IMR-90 (cell line): ENCODE data around the gene FNDC4. TPM values are rescaled to one million over a fixed set of nuclear protein-coding genes. Genes with fewer than 3 reads are reported as not detected.

ENCODE experiments used
- ATAC-seq: fragments of 200-7000 bp; cut with Tn5 transposase; 2 replicates; pipeline ENCODE4 v1.9.1; 2020; ENCODE audit warnings: low read depth, mild to moderate bottlenecking, moderate library complexity
- BruUV-seq: library from RNA; stranded (reverse); fragments of 400-500 nt; replicated peaks from 2 replicates; lab custom pipeline; 2021; lab: Mats Ljungman, UMichigan
- CTCF ChIA-PET: fragments of 300-600 bp; formaldehyde crosslinking; extraction: SDS; loops from one replicate; lab custom pipeline; 2021; ENCODE audit warnings: antibody characterized with exemption; lab: Yijun Ruan, JAX
- POLR2A ChIA-PET: fragments of 300-600 bp; sonication (Branson Sonifier 250); formaldehyde crosslinking; loops from one replicate; lab custom pipeline; 2022; ENCODE audit warnings: antibody characterized with exemption; ENCODE audit not compliant: unreplicated experiment; lab: Charles Lee
- DNase-seq: peaks from one replicate; pipeline ENCODE4 v3.0.0; 2013
- H2AFZ ChIP-seq: replicated peaks from 2 replicates; pipeline ENCODE3; 2013; ENCODE audit warnings: low read length, mild to moderate bottlenecking; ENCODE audit not compliant: poor library complexity
- H2AK5ac ChIP-seq: 2 replicates; pipeline ENCODE4 v1.6.1; 2013; ENCODE audit warnings: low read depth, low read length, inconsistent platforms
- H2AK9ac ChIP-seq: replicated peaks from 2 replicates; pipeline ENCODE3; 2013; ENCODE audit warnings: mild to moderate bottlenecking, low read depth, low read length, moderate library complexity; ENCODE audit not compliant: poor library complexity
- H2BK120ac ChIP-seq: 2 replicates; pipeline ENCODE4 v1.6.1; 2013; ENCODE audit warnings: low read depth, low read length, inconsistent platforms
- H2BK15ac ChIP-seq: 3 replicates; pipeline ENCODE4 v1.6.1; 2013; ENCODE audit warnings: low read depth, low read length, inconsistent platforms
- H2BK20ac ChIP-seq: 2 replicates; pipeline ENCODE4 v1.6.1; 2013; ENCODE audit warnings: low read depth, mild to moderate bottlenecking, inconsistent platforms, low read length, moderate library complexity
- H2BK5ac ChIP-seq: 2 replicates; pipeline ENCODE4 v1.6.1; 2013; ENCODE audit warnings: mild to moderate bottlenecking, low read depth, low read length, inconsistent platforms; ENCODE audit not compliant: poor library complexity, severe bottlenecking
- H3K14ac ChIP-seq: replicated peaks from 2 replicates; pipeline ENCODE4 v1.6.1; 2013; ENCODE audit warnings: low read depth, low read length, inconsistent platforms
- H3K18ac ChIP-seq: 2 replicates; pipeline ENCODE4 v1.6.1; 2013; ENCODE audit warnings: low read depth, low read length, control low read depth
- H3K23ac ChIP-seq: 2 replicates; pipeline ENCODE4 v1.6.1; 2013; ENCODE audit warnings: low read depth, low read length, inconsistent platforms
- H3K27ac ChIP-seq: 2 replicates; pipeline ENCODE4 v1.5.1; 2013; ENCODE audit warnings: mild to moderate bottlenecking, control low read depth, low read length; ENCODE audit not compliant: insufficient read depth
- H3K27me3 ChIP-seq: 2 replicates; pipeline ENCODE4 v1.6.1; 2013; ENCODE audit warnings: low read length; ENCODE audit not compliant: control insufficient read depth, insufficient read depth
- H3K36me3 ChIP-seq: 2 replicates; pipeline ENCODE4 v1.6.1; 2013; ENCODE audit warnings: low read length, mixed read lengths; ENCODE audit not compliant: control insufficient read depth, insufficient read depth
- H3K4ac ChIP-seq: 2 replicates; pipeline ENCODE4 v1.6.1; 2013; ENCODE audit warnings: low read depth, low read length, inconsistent platforms
- H3K4me1 ChIP-seq: 2 replicates; pipeline ENCODE4 v1.6.1; 2013; ENCODE audit warnings: low read length, mixed read lengths; ENCODE audit not compliant: control insufficient read depth, insufficient read depth
- H3K4me2 ChIP-seq: 2 replicates; pipeline ENCODE4 v1.6.1; 2013; ENCODE audit warnings: low read depth, mild to moderate bottlenecking, control low read depth, low read length, moderate library complexity
- H3K4me3 ChIP-seq: 2 replicates; pipeline ENCODE4 v1.5.1; 2013; ENCODE audit warnings: low read depth, mild to moderate bottlenecking, control low read depth, low read length, moderate library complexity; ENCODE audit not compliant: insufficient read depth
- H3K56ac ChIP-seq: 2 replicates; pipeline ENCODE4 v1.6.1; 2013; ENCODE audit warnings: low read length, inconsistent platforms; ENCODE audit not compliant: insufficient read depth; ENCODE audit errors: extremely low read depth
- H3K79me1 ChIP-seq, 2 experiments: 2 replicates each; pipeline ENCODE4 v1.6.1; 2013; ENCODE audit warnings: low read length in 2 of 2, inconsistent platforms in 1 of 2, low read depth in 1 of 2
- H3K9ac ChIP-seq: 2 replicates; pipeline ENCODE4 v1.6.1; 2013; ENCODE audit warnings: low read depth, low read length, control low read depth
- H3K9me1 ChIP-seq: 2 replicates; pipeline ENCODE4 v1.6.1; 2013; ENCODE audit warnings: low read length, inconsistent platforms; ENCODE audit not compliant: insufficient read depth
- H3K9me3 ChIP-seq: 2 replicates; pipeline ENCODE4 v1.6.1; 2013; ENCODE audit warnings: low read length; ENCODE audit not compliant: control insufficient read depth, insufficient read depth
- H4K20me1 ChIP-seq: 2 replicates; pipeline ENCODE4 v1.6.1; 2013; ENCODE audit warnings: low read length, inconsistent platforms; ENCODE audit not compliant: insufficient read depth
- H4K5ac ChIP-seq: 2 replicates; pipeline ENCODE4 v1.6.1; 2013; ENCODE audit warnings: mild to moderate bottlenecking, low read depth, low read length, control low read depth
- H4K8ac ChIP-seq, 2 experiments: 2 replicates each; pipeline ENCODE4 v1.6.1; 2013; ENCODE audit warnings: low read depth in 2 of 2, low read length in 2 of 2, control low read depth in 1 of 2, inconsistent platforms in 1 of 2
- H4K91ac ChIP-seq: 2 replicates; pipeline ENCODE4 v1.6.1; 2013; ENCODE audit warnings: low read depth, low read length, inconsistent platforms; ENCODE audit not compliant: insufficient read depth
- CHD1 ChIP-seq: IDR thresholded peaks from 2 replicates; pipeline ENCODE4 v1.6.1; 2012; ENCODE audit warnings: low read depth, low read length, improper control_type of control experiment
- MAFK ChIP-seq: IDR thresholded peaks from 2 replicates; pipeline ENCODE4 v1.6.1; 2012; ENCODE audit warnings: low read depth, low read length, improper control_type of control experiment
- MAZ ChIP-seq: IDR thresholded peaks from 2 replicates; pipeline ENCODE4 v1.6.1; 2012; ENCODE audit warnings: low read depth, mild to moderate bottlenecking, low read length, improper control_type of control experiment, moderate library complexity, borderline replicate concordance
- RAD21 ChIP-seq: IDR thresholded peaks from 2 replicates; pipeline ENCODE4 v1.6.1; 2012; ENCODE audit warnings: low read length, improper control_type of control experiment
- RCOR1 ChIP-seq: IDR thresholded peaks from 2 replicates; pipeline ENCODE4 v1.6.1; 2012; ENCODE audit warnings: mild to moderate bottlenecking, low read length, improper control_type of control experiment; ENCODE audit not compliant: insufficient replicate concordance
- WGBS, 2 experiments: methylation state at CpG; one replicate each; pipeline versions ENCODE4 v1.1.5 to v1.1.7; 2013; ENCODE audit warnings: missing lambda C conversion rate in 2 of 2; ENCODE audit not compliant: insufficient read length in 1 of 2; ENCODE audit errors: extremely low coverage in 2 of 2; 5-methylcytosine and 5-hydroxymethylcytosine counted together
- dilution Hi-C: fragments of 300-500 bp; cut with HindIII; formaldehyde crosslinking; loops from one replicate; pipeline ENCODE4 v1.14.3; 2018; ENCODE audit warnings: low sequenced_read_pairs; ENCODE audit not compliant: unreplicated experiment
- in situ Hi-C: fragments of 300-500 bp; cut with MboI; formaldehyde crosslinking; loops from 3 replicates; pipeline ENCODE4 v1.14.3; 2019; ENCODE audit warnings: low sequenced_read_pairs, inconsistent platforms, mixed read lengths
- intact Hi-C: fragments of 100-400 bp; cut with micrococcal nuclease; formaldehyde crosslinking; loops from 2 replicates; pipeline ENCODE4 v1.10.0; 2022
- polyA plus RNA-seq, 3 experiments: library from polyadenylated mRNA; depleted of rRNA; stranded (reverse); fragments of >200 nt; gene quantifications; 2 replicates each; pipeline ENCODE4 v1.2.3, GENCODE V29; 2012; ENCODE audit warnings: low replicate concordance in 1 of 3
- total RNA-seq: library from RNA; depleted of rRNA; stranded (reverse); fragments of >200 nt; gene quantifications from 2 replicates; pipeline ENCODE4 v1.2.3, GENCODE V29; 2012

Gene FNDC4
- total and polyA plus RNA-seq, 2 of the 4 experiments (the other 2 are of a cell fraction) = 7.3 to 11.1 TPM

DNA sequence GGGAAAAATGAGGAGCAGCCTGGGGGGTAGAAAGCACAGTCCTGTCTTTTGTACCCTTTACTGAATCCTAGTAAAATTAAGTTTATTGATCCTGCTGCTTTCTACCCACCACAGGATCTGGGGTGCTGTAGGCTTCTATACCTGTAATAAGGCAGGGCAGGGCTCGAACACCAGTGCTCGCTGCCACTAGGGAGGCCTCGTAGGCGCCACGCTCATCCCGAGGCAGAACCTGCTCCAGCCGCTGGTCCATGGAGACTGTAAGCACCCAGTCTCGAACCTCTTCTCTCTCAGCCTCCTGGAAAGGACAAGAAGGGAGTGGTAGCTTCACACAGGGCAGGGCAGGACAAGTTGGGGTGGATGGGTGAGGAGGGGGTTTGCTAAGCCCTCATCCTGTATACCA, 49.8 kb downstream of the FNDC4 start:
- CTCF ChIA-PET = no interaction called here
- WGBS, 2 experiments = no CpG with 5 or more reads among the region's 8 CpGs

More for the DNA sequence above, 49.8 kb downstream of the FNDC4 start:
- Histone ChIP-seq H2BK120ac (no peak overlapping the region), H4K20me1 (peaks cover 4% of the 10 kb centered on the region), H3K14ac (no peak overlapping the region), H2AFZ (no peak overlapping the region), H2BK5ac (no peak overlapping the region), H2AK5ac (no peak overlapping the region), H4K91ac (no peak overlapping the region), H3K27ac (no peak overlapping the region), H2BK20ac (no peak overlapping the region), H3K27me3 (no peaks in the 10 kb centered on the region), H3K79me1 (no peaks in the 10 kb centered on the region; a peak in 1 of 4 replicates), H3K9ac (no peak overlapping the region), H3K4me2 (no peak overlapping the region), H3K4me3 (no peak overlapping the region), H3K18ac (no peak overlapping the region), H4K5ac (no peak overlapping the region), H3K4ac (no peak overlapping the region), H3K9me3 (no peaks in the 10 kb centered on the region), H3K4me1 (no peaks in the 10 kb centered on the region), H3K23ac (no peak overlapping the region), H3K9me1 (no peaks in the 10 kb centered on the region), H4K8ac (no peak overlapping the region), H3K56ac (no peak overlapping the region), H2BK15ac (no peak overlapping the region), H2AK9ac (no peak overlapping the region), H3K36me3 (peaks cover 48% of the 10 kb centered on the region)
- BruUV-seq = no TSS peak
- TF ChIP-seq CHD1 (no peak), RCOR1 (no peak), MAZ (no peak), RAD21 (no peak), MAFK (no peak)
- DNase-seq (no peak), ATAC-seq (no peak)
- intact Hi-C loops = no loop called here
- dilution Hi-C loops = no loop called here
- in situ Hi-C loops = no loop called here
- POLR2A ChIA-PET = no interaction called here
